HepG2 (cell line): ENCODE results near the gene AMOTL2. TPM values are rescaled to one million over a fixed set of nuclear protein-coding genes. Genes with fewer than 3 reads are reported as not detected.
A peak's percentile ranks its signal among the peaks of the same experiment; 100 is the strongest.

Source experiments
- AHDC1 ChIP-seq: sonication (generic); formaldehyde crosslinking; IDR thresholded peaks from 2 replicates; pipeline ENCODE4 v1.5.1; 2020; ENCODE audit warnings: mild to moderate bottlenecking, missing genetic modification reagents, borderline replicate concordance
- CEBPZ ChIP-seq: IDR thresholded peaks from 2 replicates; pipeline ENCODE4 v1.6.1; 2012; ENCODE audit warnings: low read length, improper control_type of control experiment
- CHD2 ChIP-seq: IDR thresholded peaks from 2 replicates; pipeline ENCODE4 v1.6.1; 2011; ENCODE audit warnings: low read depth, low read length, improper control_type of control experiment
- E2F5 ChIP-seq: sonication (generic); formaldehyde crosslinking; conservative IDR thresholded peaks from 2 replicates; pipeline ENCODE4 v1.4.0; 2020; ENCODE audit warnings: missing genetic modification reagents
- ISX ChIP-seq: sonication (generic); formaldehyde crosslinking; conservative IDR thresholded peaks from 2 replicates; pipeline ENCODE4 v1.5.0; 2020; ENCODE audit warnings: missing genetic modification reagents
- KLF6 ChIP-seq: IDR thresholded peaks from 2 replicates; pipeline ENCODE4 v1.8.0; 2016; ENCODE audit warnings: missing biosample characterization, missing genetic modification reagents
- NCOR1 ChIP-seq: fragments of 200-600 bp; sonication (generic); IDR thresholded peaks from 2 replicates; pipeline ENCODE4 v1.7.0; 2017; ENCODE audit warnings: antibody characterized with exemption, low read length, borderline replicate concordance
- PAWR ChIP-seq: sonication (generic); formaldehyde crosslinking; IDR thresholded peaks from 2 replicates; pipeline ENCODE4 v1.4.0; 2020; ENCODE audit warnings: missing genetic modification reagents, mild to moderate bottlenecking, borderline replicate concordance
- RBM22 ChIP-seq: fragments of 200-400 bp; formaldehyde crosslinking; optimal IDR thresholded peaks from 2 replicates; pipeline ENCODE3; 2017; ENCODE audit warnings: mild to moderate bottlenecking, low read length, moderate library complexity
- RELA ChIP-seq: sonication (generic); formaldehyde crosslinking; IDR thresholded peaks from 2 replicates; pipeline ENCODE4 v1.4.0; 2020; ENCODE audit warnings: missing genetic modification reagents
- SRY ChIP-seq: sonication (generic); formaldehyde crosslinking; IDR thresholded peaks from 2 replicates; pipeline ENCODE4 v1.8.0; 2022; ENCODE audit warnings: mild to moderate bottlenecking, missing genetic modification reagents
- THAP11 ChIP-seq: IDR thresholded peaks from 2 replicates; pipeline ENCODE4 v1.6.1; 2016; ENCODE audit warnings: missing biosample characterization, missing genetic modification reagents
- ZGPAT ChIP-seq: IDR thresholded peaks from 2 replicates; pipeline ENCODE4 v1.6.1; 2016; ENCODE audit warnings: mild to moderate bottlenecking
- ZNF138 ChIP-seq: sonication (generic); formaldehyde crosslinking; IDR thresholded peaks from 2 replicates; pipeline ENCODE4 v1.5.0; 2020; ENCODE audit warnings: mild to moderate bottlenecking, low read depth, missing genetic modification reagents
- ZNF232 ChIP-seq: sonication (generic); formaldehyde crosslinking; IDR thresholded peaks from 2 replicates; pipeline ENCODE4 v1.4.0; 2020; ENCODE audit warnings: missing genetic modification reagents, borderline replicate concordance
- ZNF296 ChIP-seq: sonication (generic); formaldehyde crosslinking; conservative IDR thresholded peaks from 2 replicates; pipeline ENCODE4 v1.5.0; 2020; ENCODE audit warnings: mild to moderate bottlenecking, missing genetic modification reagents
- ZNF446 ChIP-seq: sonication (generic); formaldehyde crosslinking; IDR thresholded peaks from 2 replicates; pipeline ENCODE4 v1.5.0; 2020; ENCODE audit warnings: mild to moderate bottlenecking, missing genetic modification reagents
- ZNF746 ChIP-seq: sonication (generic); formaldehyde crosslinking; IDR thresholded peaks from 2 replicates; pipeline ENCODE4 v1.8.0; 2022; ENCODE audit warnings: mild to moderate bottlenecking, missing genetic modification reagents
- ZNF790 ChIP-seq: sonication (generic); formaldehyde crosslinking; IDR thresholded peaks from 2 replicates; pipeline ENCODE4 v1.8.0; 2022; ENCODE audit warnings: missing genetic modification reagents, mild to moderate bottlenecking, borderline replicate concordance
- polyA plus RNA-seq, 8 experiments: library from polyadenylated mRNA; depleted of rRNA in 3 of 8; stranded (reverse) in 7 of 8; unstranded in 1 of 8; fragments of >200 nt; fragmentation: Illumina TruSeq in 4 of 8; extraction: Trizol in 4 of 8; gene quantifications; 2 replicates each; pipeline versions ENCODE4 v1.2.1 to v1.2.3, GENCODE V29; 2011 to 2016; ENCODE audit warnings: low read depth in 4 of 8, missing spikeins in 1 of 8, mixed read lengths in 1 of 8; ENCODE audit not compliant: insufficient read depth in 1 of 8
- total RNA-seq, 5 experiments: library from RNA; depleted of rRNA; stranded (reverse); fragments of >200 nt; fragmentation: Illumina TruSeq; extraction: Trizol; gene quantifications; 2 replicates each; pipeline ENCODE4 v1.2.3, GENCODE V29; 2016; ENCODE audit warnings: low read depth in 1 of 5

Gene AMOTL2
- total and polyA plus RNA-seq, 2 of the 13 experiments (the other 11 are each of a cell fraction or from before 2014, with no cell fraction given): 17.3 to 18.5 TPM

- TF ChIP-seq CEBPZ (no peak), CHD2 (no peak), ZNF446 (CRISPR knock-in tag) (no peak), NCOR1 (no peak; the same call in 1 of the 2 replicates), ZNF790 (no peak), E2F5 (no peak), ZNF746 (no peak), KLF6 (CRISPR knock-in tag) (0 out of 2 replicates have a peak, but pooled peaks have one; percentile 32), AHDC1 (CRISPR knock-in tag) (peak; percentile 75; the same call in 1 of the 2 replicates), ISX (CRISPR knock-in tag) (no peak), SRY (no peak), ZNF138 (no peak), RELA (CRISPR knock-in tag) (0 out of 2 replicates have a peak, but pooled peaks have one; percentile 56), PAWR (CRISPR knock-in tag) (no peak), ZNF232 (CRISPR knock-in tag) (no peak), THAP11 (CRISPR knock-in tag) (no peak; the same call in 1 of the 2 replicates), ZNF296 (CRISPR knock-in tag) (no peak), RBM22 (no peak), ZGPAT (peak; percentile 77)
Observed at GRCh38 chr3:134419214-134419959, 45.1 kb upstream of the AMOTL2 start (continued).
